LoVo (cell line): Measurements from ENCODE around the gene THSD8.

Source experiments
- DNase-seq: peaks from one replicate; pipeline ENCODE4 v3.0.0-alpha.2; 2016; ENCODE audit warnings: low spot score

Gene THSD8

GRCh38 chr19:12801466-12802266 lies at the start of gene THSD8, which contains the start of gene PRDX2:
Gene THSD8, plus strand, starts transcription at chr19:12802069. Its CDS starts 3 bp downstream, at chr19:12802072.
Gene PRDX2, minus strand, starts transcription at chr19:12801800. Its CDS starts 539 bp downstream, at chr19:12801261.
- DNase-seq, result peak; percentile 84

GRCh38 chr19:12754465-12755196 lies 47.2 kb upstream of the THSD8 start:
- DNase-seq, result no peak

- no peak for DNase-seq
Observed at GRCh38 chr19:12756150-12756883, 45.6 kb upstream of the THSD8 start.

- DNase-seq, result peak; percentile 66
Observed at GRCh38 chr19:12757544-12758274, 44.2 kb upstream of the THSD8 start.

GRCh38 chr19:12759686-12760085 lies 42.2 kb upstream of the THSD8 start:
- DNase-seq, result no peak

- no peak for DNase-seq
Observed at GRCh38 chr19:12763100-12763499, 38.8 kb upstream of the THSD8 start.

- no peak for DNase-seq
Observed at GRCh38 chr19:12764698-12765097, 37.2 kb upstream of the THSD8 start.

GRCh38 chr19:12766051-12766521 lies 35.8 kb upstream of the THSD8 start:
- no peak for DNase-seq

- DNase-seq, result no peak
Observed at GRCh38 chr19:12767150-12767549, 34.7 kb upstream of the THSD8 start.

- no peak for DNase-seq
Observed at GRCh38 chr19:12767666-12768065, 34.2 kb upstream of the THSD8 start.

- no peak for DNase-seq
Observed at GRCh38 chr19:12769689-12770088, 32.2 kb upstream of the THSD8 start.

GRCh38 chr19:12770922-12771321 lies 30.9 kb upstream of the THSD8 start:
- DNase-seq, result no peak

GRCh38 chr19:12772323-12772722 lies 29.5 kb upstream of the THSD8 start:
- DNase-seq, result no peak

GRCh38 chr19:12773571-12773970 lies 28.3 kb upstream of the THSD8 start:
- no peak for DNase-seq

GRCh38 chr19:12774588-12775555 lies 27.0 kb upstream of the THSD8 start, which contains the start of gene HOOK2:
Gene HOOK2, minus strand, starts transcription at chr19:12775552. Its CDS starts 103 bp downstream, at chr19:12775449.
- DNase-seq, result peak; percentile 93

- DNase-seq, result peak; percentile 72
Observed at GRCh38 chr19:12777217-12778016, 24.5 kb upstream of the THSD8 start.

GRCh38 chr19:12778017-12778904 lies 23.6 kb upstream of the THSD8 start:
- DNase-seq, result no peak

- DNase-seq, result no peak
Observed at GRCh38 chr19:12778905-12779161, 23.0 kb upstream of the THSD8 start.
